Tibial nerve (tissue), 4 donors: ENCODE data around the gene SH3BP1.

Source experiments
- CTCF ChIP-seq, 5 experiments: fragments of 200-600 bp in 3 of 5; fragments of 450-650 bp in 2 of 5; sonication (generic) in 3 of 5; IDR thresholded peaks; one replicate each; pipeline ENCODE4 v1.5.1; 2016 to 2019; ENCODE audit warnings: antibody characterized with exemption in 5 of 5, mild to moderate bottlenecking in 3 of 5, moderate library complexity in 2 of 5
- EP300 ChIP-seq, 2 donors: sonication (generic); formaldehyde crosslinking; IDR thresholded peaks; one replicate each; pipeline ENCODE4 v1.6.1; 2017; ENCODE audit warnings: antibody characterized with exemption in 2 of 2, mild to moderate bottlenecking in 1 of 2
- POLR2A ChIP-seq, 2 donors: fragments of 450-650 bp; IDR thresholded peaks; one replicate each; pipeline ENCODE4 v1.6.1; 2017; ENCODE audit warnings: antibody characterized with exemption in 2 of 2, mild to moderate bottlenecking in 2 of 2, moderate library complexity in 2 of 2

GRCh38 chr22:37675930-37676735 lies 36.7 kb downstream of the SH3BP1 start:
- TF ChIP-seq CTCF (IDR thresholded peaks at IDR 0.05): no peak
- no peak for TF ChIP-seq POLR2A (IDR thresholded peaks at IDR 0.05)
- TF ChIP-seq EP300 (IDR thresholded peaks at IDR 0.05): no peak
